ENCODE data around the gene BAMBI.

The BAMBI gene

GRCh38 chr10:28704464-28705161 lies 27.3 kb downstream of the BAMBI start:
- DNase-seq, result no peak
- no peak for TF ChIP-seq POLR2A (IDR thresholded peaks at IDR 0.05; ENCODE audit: low read length)

DNA sequence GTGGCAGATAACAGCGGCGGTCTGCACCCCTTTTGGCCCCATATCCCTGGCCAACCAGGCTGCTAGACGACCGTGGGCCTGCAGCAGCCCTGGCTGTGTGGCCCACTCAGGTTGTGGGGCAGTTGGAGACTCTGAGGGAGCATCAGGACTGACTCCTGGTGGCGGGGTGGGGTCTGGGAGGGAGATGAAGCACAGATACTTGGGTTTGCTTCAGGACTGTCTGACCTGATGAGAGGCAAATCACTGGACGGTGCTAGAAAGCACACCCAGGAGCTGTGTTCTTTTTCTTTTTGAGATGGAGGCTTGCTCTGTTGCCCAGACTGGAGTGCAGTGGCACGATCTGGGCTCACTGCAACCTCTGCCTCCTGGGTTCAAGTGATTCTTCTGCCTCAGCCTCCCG lies 28.2 kb downstream of the BAMBI start:
- DNase-seq, result no peak
- TF ChIP-seq POLR2A (IDR thresholded peaks at IDR 0.05; ENCODE audit: low read length) (no peak), GATA1 (IDR thresholded peaks at IDR 0.05; ENCODE audit: low read depth, low read length) (no peak)

DNA sequence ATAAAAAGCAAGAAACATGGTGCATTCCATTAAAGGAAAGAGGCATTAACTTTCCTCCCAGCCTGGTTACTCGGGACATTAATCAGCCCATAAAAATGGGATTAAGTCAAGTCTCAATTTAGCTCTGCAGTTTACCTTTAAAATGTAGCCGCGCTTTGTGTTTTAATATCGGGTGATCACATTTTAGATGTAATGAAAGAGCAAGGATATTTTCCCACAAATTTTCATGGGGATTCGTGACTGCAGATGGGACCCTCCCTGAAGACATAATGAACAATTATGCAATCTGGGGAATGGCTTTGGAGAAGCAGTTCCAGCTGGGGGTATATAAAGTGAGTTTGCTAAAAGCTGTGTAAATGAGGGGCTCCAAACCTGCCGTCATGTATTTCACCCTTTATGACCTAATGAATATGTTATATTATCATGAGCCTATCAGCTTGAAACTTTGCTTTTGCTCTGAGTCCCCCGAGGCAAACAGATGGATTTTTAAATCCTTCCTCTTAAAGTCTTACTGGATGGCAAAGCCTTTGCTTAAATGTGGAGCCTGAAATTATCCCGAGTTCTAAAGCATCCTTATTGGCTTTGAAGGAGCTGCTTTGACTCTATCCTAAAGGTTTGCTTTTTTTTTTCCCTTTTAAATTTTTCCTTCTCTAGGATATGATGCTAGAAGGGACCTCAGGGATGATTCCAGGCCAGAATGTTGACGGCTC lies 31.8 kb downstream of the BAMBI start:
- DNase-seq, result no peak
- TF ChIP-seq GATA1 (IDR thresholded peaks at IDR 0.05; ENCODE audit: low read depth, low read length) (no peak), POLR2A (IDR thresholded peaks at IDR 0.05; ENCODE audit: low read length) (no peak)

DNA sequence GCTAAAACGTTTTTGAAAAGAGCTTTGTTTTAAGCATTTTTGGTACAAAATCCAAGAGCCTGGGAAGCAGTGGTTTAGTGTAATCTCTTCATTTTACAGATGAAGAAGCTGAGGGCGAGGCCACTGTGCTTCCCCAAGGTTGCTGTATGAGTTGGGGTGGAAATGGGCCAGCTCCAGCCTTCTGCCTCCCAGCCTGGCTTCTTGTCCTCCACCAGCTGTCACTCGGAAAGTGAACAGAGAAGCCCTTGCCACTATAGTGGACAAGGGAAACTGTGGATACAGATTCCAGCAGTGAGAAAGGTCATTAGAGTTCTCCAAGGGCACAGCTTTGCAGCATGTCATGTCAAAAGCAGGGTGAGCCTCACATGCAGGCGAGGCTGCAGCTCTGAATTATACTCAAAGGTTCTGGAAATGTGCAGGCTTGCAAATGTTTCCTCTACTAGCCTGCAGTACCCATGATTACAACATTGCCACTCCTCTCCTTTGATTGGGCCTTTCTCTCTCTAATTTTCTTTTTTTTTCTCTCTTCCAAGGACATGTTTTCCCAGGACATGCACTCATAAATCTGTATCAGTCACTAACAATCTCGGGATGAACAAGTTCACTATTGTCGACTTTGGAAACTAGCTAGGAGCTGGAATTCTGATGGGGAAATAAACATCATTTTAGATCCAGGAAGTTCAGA lies 33.0 kb downstream of the BAMBI start:
- DNase-seq, result no peak
- no peak for TF ChIP-seq GATA1 (IDR thresholded peaks at IDR 0.05; ENCODE audit: low read depth, low read length)

- no peak for TF ChIP-seq GATA1 (IDR thresholded peaks at IDR 0.05; ENCODE audit: low read depth, low read length)
- TF ChIP-seq POLR2A (IDR thresholded peaks at IDR 0.05; ENCODE audit: low read length), result no peak
- DNase-seq, result no peak
Observed at GRCh38 chr10:28711041-28711440, 33.7 kb downstream of the BAMBI start.

DNA sequence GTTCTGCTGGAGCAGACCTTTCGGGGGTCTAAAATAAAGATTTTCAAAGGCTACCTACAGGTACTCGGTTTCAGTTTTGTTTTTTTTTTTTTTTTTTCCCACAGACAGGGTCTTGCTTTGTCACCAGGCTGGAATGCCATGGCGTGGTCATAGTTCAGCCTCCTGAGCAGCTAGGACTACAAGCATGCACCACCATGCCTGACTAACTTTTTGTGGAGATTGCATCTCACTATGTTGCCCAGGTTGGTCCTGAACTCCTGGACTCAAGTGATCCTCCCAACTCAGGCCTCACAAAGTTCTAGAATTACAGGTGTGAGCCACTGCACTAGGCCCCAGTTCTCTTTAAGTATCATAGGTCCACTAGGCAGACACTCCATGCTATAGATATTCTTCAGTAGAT lies 34.5 kb downstream of the BAMBI start:
- DNase-seq, result no peak
- TF ChIP-seq POLR2A (IDR thresholded peaks at IDR 0.05; ENCODE audit: low read length) (no peak), GATA1 (IDR thresholded peaks at IDR 0.05; ENCODE audit: low read depth, low read length) (no peak)

DNA sequence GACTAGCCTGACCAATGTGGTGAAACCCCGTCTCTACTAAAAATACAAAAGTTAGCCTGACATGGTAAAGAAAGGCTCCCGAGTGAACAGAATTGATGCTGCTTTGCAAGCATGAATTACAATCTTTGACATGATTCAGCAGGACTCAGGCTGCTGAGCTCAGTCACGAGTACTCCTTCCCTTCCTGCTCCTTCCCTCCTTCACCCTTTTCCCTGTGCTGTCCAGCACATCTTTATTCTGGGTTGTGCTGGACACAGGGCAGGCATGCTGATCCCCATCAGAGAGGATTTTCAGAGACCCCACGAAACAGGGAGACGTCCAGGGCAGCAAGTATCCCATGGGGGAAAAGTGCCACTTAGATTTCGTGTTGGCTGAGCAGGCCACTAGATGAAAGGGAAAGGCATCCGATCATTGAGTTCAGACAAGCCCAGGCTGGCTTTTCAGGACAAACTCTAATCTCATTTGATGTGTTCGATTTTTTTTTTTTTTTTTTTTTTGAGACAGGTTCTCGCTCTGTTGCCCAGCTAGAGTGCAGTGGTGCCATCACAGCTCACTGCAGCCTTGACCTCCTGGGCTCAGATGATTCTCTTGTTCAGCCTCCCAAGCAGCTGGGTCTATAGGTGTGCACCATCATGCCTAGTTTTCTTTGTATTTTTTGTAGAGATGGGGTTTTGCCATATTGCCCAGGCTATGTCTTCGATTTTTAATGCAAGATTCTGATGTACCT lies 36.5 kb downstream of the BAMBI start:
- DNase-seq, result no peak
- TF ChIP-seq GATA1 (IDR thresholded peaks at IDR 0.05; ENCODE audit: low read depth, low read length) (no peak), POLR2A (IDR thresholded peaks at IDR 0.05; ENCODE audit: low read length) (no peak)

DNA sequence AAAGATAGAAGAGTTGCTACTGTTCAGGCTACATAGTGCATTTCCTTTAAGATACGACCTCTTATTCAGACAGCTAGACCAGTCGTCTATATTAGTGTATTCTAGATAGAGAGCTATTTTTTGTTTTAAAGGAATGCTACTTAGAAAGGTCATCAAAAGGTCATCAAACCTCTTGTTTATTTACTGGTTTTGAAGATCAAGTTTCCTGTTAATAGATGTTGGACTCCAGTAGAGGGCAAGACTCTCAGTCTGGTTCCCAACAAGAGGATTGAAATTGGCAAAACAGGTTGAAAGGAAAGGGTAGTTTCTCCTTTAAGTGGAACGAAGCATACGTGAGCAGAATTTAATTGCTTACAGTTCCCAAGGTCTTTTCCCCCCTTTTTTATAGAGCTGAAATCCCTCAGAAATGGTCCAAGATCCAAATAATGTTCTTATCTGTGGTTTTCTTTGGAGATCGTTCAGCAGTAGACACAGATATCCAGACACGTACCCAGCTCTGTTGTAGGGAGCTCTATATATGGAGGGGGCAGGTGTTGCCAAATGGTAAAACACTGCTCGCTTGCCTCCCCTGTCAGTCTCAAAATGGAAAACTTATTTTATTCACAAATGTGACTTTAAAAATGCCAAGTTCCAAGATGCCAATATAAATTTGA lies 37.2 kb downstream of the BAMBI start:
- TF ChIP-seq GATA1 (IDR thresholded peaks at IDR 0.05; ENCODE audit: low read depth, low read length), result no peak
- no peak for TF ChIP-seq POLR2A (IDR thresholded peaks at IDR 0.05; ENCODE audit: low read length)
- DNase-seq, result no peak

- TF ChIP-seq POLR2A (IDR thresholded peaks at IDR 0.05; ENCODE audit: low read length) (no peak), GATA1 (IDR thresholded peaks at IDR 0.05; ENCODE audit: low read depth, low read length) (no peak)
- DNase-seq, result no peak
Observed at GRCh38 chr10:28715246-28715645, 37.9 kb downstream of the BAMBI start.

- DNase-seq, result no peak
- TF ChIP-seq GATA1 (IDR thresholded peaks at IDR 0.05; ENCODE audit: low read depth, low read length) (no peak), POLR2A (IDR thresholded peaks at IDR 0.05; ENCODE audit: low read length) (no peak)
Observed at GRCh38 chr10:28715757-28716156, 38.4 kb downstream of the BAMBI start.

DNA sequence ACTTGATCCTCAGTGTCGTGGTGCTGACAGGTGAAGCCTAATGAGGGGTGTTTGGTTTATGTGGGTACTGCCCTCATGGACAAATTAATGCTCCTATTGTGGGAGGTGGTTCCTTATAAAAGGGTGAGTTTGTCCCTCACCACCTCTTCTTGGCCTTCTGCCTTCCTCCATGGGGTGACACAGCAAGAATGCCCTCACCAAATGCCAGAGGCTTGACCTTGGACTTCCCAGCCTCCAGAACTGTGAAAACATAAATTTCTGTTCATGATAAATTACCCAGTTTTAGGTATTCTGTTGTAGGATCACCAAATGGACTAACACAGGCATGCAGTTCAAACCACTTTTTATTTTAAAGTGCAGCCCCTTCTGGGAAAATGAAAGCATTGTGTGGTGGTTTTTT lies 39.4 kb downstream of the BAMBI start:
- DNase-seq, result no peak
- no peak for TF ChIP-seq POLR2A (IDR thresholded peaks at IDR 0.05; ENCODE audit: low read length)
- no peak for TF ChIP-seq GATA1 (IDR thresholded peaks at IDR 0.05; ENCODE audit: low read depth, low read length)

- no peak for TF ChIP-seq POLR2A (IDR thresholded peaks at IDR 0.05; ENCODE audit: low read length)
- TF ChIP-seq GATA1 (IDR thresholded peaks at IDR 0.05; ENCODE audit: low read depth, low read length), result no peak
- DNase-seq, result no peak
Observed at GRCh38 chr10:28717656-28718201, 40.4 kb downstream of the BAMBI start.

DNA sequence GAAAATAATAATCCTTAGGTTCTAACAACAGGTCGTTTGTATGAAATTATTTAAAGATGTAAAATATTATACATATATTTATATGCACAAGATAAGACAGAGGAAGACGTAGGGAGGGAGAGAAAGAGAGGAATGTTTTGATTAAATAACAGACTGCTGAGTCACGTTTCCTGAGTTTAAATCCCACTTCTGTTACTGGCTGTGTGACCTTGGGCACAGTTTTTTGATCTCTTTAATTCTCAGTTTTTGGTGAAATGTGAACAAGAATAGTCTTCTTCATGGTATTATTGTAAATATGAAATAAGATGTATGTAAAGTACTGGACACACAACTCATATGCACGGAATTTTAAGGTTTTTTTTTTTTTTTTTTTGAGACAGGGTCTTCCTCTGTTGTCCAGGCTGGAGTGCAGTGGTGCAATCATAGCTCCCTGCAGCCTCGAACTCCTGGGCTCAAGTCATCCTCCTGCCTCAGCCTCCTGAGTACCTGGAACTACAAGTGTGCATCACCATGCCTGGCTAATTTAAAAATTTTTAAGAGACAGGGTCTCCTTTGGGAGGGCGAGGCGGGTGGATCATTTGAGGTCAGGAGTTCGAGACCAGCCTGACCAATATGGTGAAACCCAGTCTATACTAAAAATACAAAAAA lies 42.6 kb downstream of the BAMBI start:
- no peak for DNase-seq
- TF ChIP-seq POLR2A (IDR thresholded peaks at IDR 0.05; ENCODE audit: low read length) (no peak), GATA1 (IDR thresholded peaks at IDR 0.05; ENCODE audit: low read depth, low read length) (no peak)
